T-helper 1 cell treated with Interleukin-12 subunit alpha and Interleukin-12 subunit beta and Interleukin-4 antibody, amounts not matched to agents 30 μg/mL and 1 μg/mL, for 36 hours (primary cell): ENCODE data around the gene GRB2.
"Not testable (repeated sequence)": the region's sequence is repeated elsewhere in the genome, so short reads cannot be mapped to it uniquely, and the experiment has no call there.

Experiments used
- H3K27ac Mint-ChIP-seq: one replicate; pipeline ENCODE4 v1.8.0; 2021; ENCODE audit warnings: mild to moderate bottlenecking, mixed read lengths
- H3K27me3 Mint-ChIP-seq: one replicate; pipeline ENCODE4 v1.8.0; 2021; ENCODE audit warnings: low read depth, mixed read lengths
- H3K36me3 Mint-ChIP-seq: one replicate; pipeline ENCODE4 v1.8.0; 2021; ENCODE audit warnings: low read depth, mixed read lengths
- H3K4me1 Mint-ChIP-seq: one replicate; pipeline ENCODE4 v1.8.0; 2021; ENCODE audit warnings: low read depth, mixed read lengths
- H3K4me3 Mint-ChIP-seq: one replicate; pipeline ENCODE4 v1.8.0; 2021; ENCODE audit warnings: mild to moderate bottlenecking, moderate library complexity, mixed read lengths
- H3K9me3 Mint-ChIP-seq: one replicate; pipeline ENCODE4 v1.8.0; 2021; ENCODE audit warnings: mixed read lengths

GRB2 gene

GRCh38 chr17:75386430-75386829, 19.0 kb downstream of the GRB2 start:
- H3K4me1 Mint-ChIP-seq, result peaks cover 29% of the 10 kb centered on the region
- no peaks in the 10 kb centered on the region for H3K9me3 Mint-ChIP-seq
- peaks cover 25% of the 10 kb centered on the region for H3K36me3 Mint-ChIP-seq
- H3K4me3 Mint-ChIP-seq, result no peak overlapping the region
- H3K27me3 Mint-ChIP-seq, result no peaks in the 10 kb centered on the region
- peak overlapping the region; percentile 24 for H3K27ac Mint-ChIP-seq

GRCh38 chr17:75384751-75385150, 20.7 kb downstream of the GRB2 start:
- no peak overlapping the region for H3K4me3 Mint-ChIP-seq
- peaks cover 15% of the 10 kb centered on the region for H3K36me3 Mint-ChIP-seq
- peaks cover 32% of the 10 kb centered on the region for H3K4me1 Mint-ChIP-seq
- H3K27ac Mint-ChIP-seq, result no peak overlapping the region
- H3K9me3 Mint-ChIP-seq, result no peaks in the 10 kb centered on the region
- H3K27me3 Mint-ChIP-seq, result no peaks in the 10 kb centered on the region

- H3K27ac Mint-ChIP-seq, result no peak overlapping the region
- H3K27me3 Mint-ChIP-seq, result no peaks in the 10 kb centered on the region
- peaks cover 10% of the 10 kb centered on the region for H3K36me3 Mint-ChIP-seq
- peaks cover 26% of the 10 kb centered on the region for H3K4me1 Mint-ChIP-seq
- H3K4me3 Mint-ChIP-seq, result no peak overlapping the region
- H3K9me3 Mint-ChIP-seq, result no peaks in the 10 kb centered on the region
Measured at GRCh38 chr17:75383842-75384195, 21.7 kb downstream of the GRB2 start.

GRCh38 chr17:75380750-75381149, 24.7 kb downstream of the GRB2 start:
- Mint-ChIP-seq H3K27me3 (no peaks in the 10 kb centered on the region), H3K9me3 (no peaks in the 10 kb centered on the region), H3K36me3 (peaks cover 6% of the 10 kb centered on the region), H3K4me3 (no peak overlapping the region), H3K4me1 (peaks cover 18% of the 10 kb centered on the region), H3K27ac (peak overlapping the region; percentile 8)

- Mint-ChIP-seq H3K4me1 (peaks cover 18% of the 10 kb centered on the region), H3K27ac (peak overlapping the region; percentile 8), H3K27me3 (no peaks in the 10 kb centered on the region), H3K4me3 (no peak overlapping the region), H3K36me3 (peaks cover 9% of the 10 kb centered on the region), H3K9me3 (no peaks in the 10 kb centered on the region)
Measured at GRCh38 chr17:75380315-75380714, 25.2 kb downstream of the GRB2 start.

GRCh38 chr17:75379426-75379825, 26.1 kb downstream of the GRB2 start:
- H3K36me3 Mint-ChIP-seq, result peaks cover 11% of the 10 kb centered on the region
- not testable (repeated sequence) for H3K9me3 Mint-ChIP-seq, H3K27ac Mint-ChIP-seq, H3K27me3 Mint-ChIP-seq, H3K4me3 Mint-ChIP-seq
- peaks cover 21% of the 10 kb centered on the region for H3K4me1 Mint-ChIP-seq

- Mint-ChIP-seq H3K36me3 (peaks cover 16% of the 10 kb centered on the region), H3K4me3 (no peak overlapping the region), H3K27ac (no peak overlapping the region), H3K4me1 (peaks cover 35% of the 10 kb centered on the region), H3K9me3 (no peaks in the 10 kb centered on the region), H3K27me3 (no peaks in the 10 kb centered on the region)
Measured at GRCh38 chr17:75373280-75373679, 32.2 kb downstream of the GRB2 start.

- Mint-ChIP-seq H3K27ac (peak overlapping the region; percentile 79), H3K36me3 (peaks cover 16% of the 10 kb centered on the region), H3K27me3 (no peaks in the 10 kb centered on the region), H3K4me1 (peaks cover 41% of the 10 kb centered on the region), H3K4me3 (peak overlapping the region; percentile 45), H3K9me3 (no peaks in the 10 kb centered on the region)
Measured at GRCh38 chr17:75371981-75372380, 33.5 kb downstream of the GRB2 start.

- H3K27me3 Mint-ChIP-seq, result no peaks in the 10 kb centered on the region
- peaks cover 14% of the 10 kb centered on the region for H3K36me3 Mint-ChIP-seq
- H3K4me1 Mint-ChIP-seq, result peaks cover 42% of the 10 kb centered on the region
- no peak overlapping the region for H3K4me3 Mint-ChIP-seq
- peak overlapping the region; percentile 79 for H3K27ac Mint-ChIP-seq
- no peaks in the 10 kb centered on the region for H3K9me3 Mint-ChIP-seq
Measured at GRCh38 chr17:75371339-75371738, 34.1 kb downstream of the GRB2 start.

GRCh38 chr17:75370286-75370915, 35.1 kb downstream of the GRB2 start:
- Mint-ChIP-seq H3K27ac (no peak overlapping the region), H3K36me3 (peaks cover 10% of the 10 kb centered on the region), H3K9me3 (no peaks in the 10 kb centered on the region), H3K4me3 (no peak overlapping the region), H3K27me3 (no peaks in the 10 kb centered on the region), H3K4me1 (peaks cover 50% of the 10 kb centered on the region)

- not testable (repeated sequence) for H3K27ac Mint-ChIP-seq, H3K4me3 Mint-ChIP-seq, H3K36me3 Mint-ChIP-seq, H3K9me3 Mint-ChIP-seq, H3K27me3 Mint-ChIP-seq
- peaks cover 64% of the 10 kb centered on the region for H3K4me1 Mint-ChIP-seq
Measured at GRCh38 chr17:75367838-75368789, 37.4 kb downstream of the GRB2 start.

- no peaks in the 10 kb centered on the region for H3K27me3 Mint-ChIP-seq
- H3K9me3 Mint-ChIP-seq, result no peaks in the 10 kb centered on the region
- H3K27ac Mint-ChIP-seq, result peak overlapping the region; percentile 46
- peaks cover 65% of the 10 kb centered on the region for H3K4me1 Mint-ChIP-seq
- no peak overlapping the region for H3K4me3 Mint-ChIP-seq
- peaks cover 7% of the 10 kb centered on the region for H3K36me3 Mint-ChIP-seq
Measured at GRCh38 chr17:75367312-75367711, 38.2 kb downstream of the GRB2 start.

- no peak overlapping the region for H3K4me3 Mint-ChIP-seq
- no peak overlapping the region for H3K27ac Mint-ChIP-seq
- peaks cover 61% of the 10 kb centered on the region for H3K4me1 Mint-ChIP-seq
Measured at GRCh38 chr17:75366432-75366831, 39.0 kb downstream of the GRB2 start.

GRCh38 chr17:75365931-75366275, 39.6 kb downstream of the GRB2 start:
- Mint-ChIP-seq H3K27me3 (no peaks in the 10 kb centered on the region), H3K27ac (no peak overlapping the region)

More at GRCh38 chr17:75366432-75366831, 39.0 kb downstream of the GRB2 start:
- Mint-ChIP-seq H3K9me3 (no peaks in the 10 kb centered on the region), H3K27me3 (no peaks in the 10 kb centered on the region), H3K36me3 (peaks cover 3% of the 10 kb centered on the region)

More at GRCh38 chr17:75365931-75366275, 39.6 kb downstream of the GRB2 start:
- no peaks in the 10 kb centered on the region for H3K9me3 Mint-ChIP-seq
- H3K36me3 Mint-ChIP-seq, result peaks cover 3% of the 10 kb centered on the region
- no peak overlapping the region for H3K4me3 Mint-ChIP-seq
- H3K4me1 Mint-ChIP-seq, result peaks cover 63% of the 10 kb centered on the region
